OCI-LY7 (cell line): ENCODE measurements around the gene FAM193B.

ENCODE experiments used
- EZH2phosphoT487 ChIP-seq: fragments of 200-600 bp; sonication (generic); IDR thresholded peaks from 2 replicates; pipeline ENCODE4 v1.6.1; 2018; ENCODE audit warnings: low read depth, borderline replicate concordance, mild to moderate bottlenecking, mixed run types, antibody characterized with exemption, low read length, moderate library complexity, mixed read lengths
- TF ChIP-seq, protein P1 (sequence below): fragments of 200-600 bp; sonication (generic); conservative IDR thresholded peaks from 2 replicates; pipeline ENCODE4 v1.5.1; 2014; ENCODE audit warnings: mild to moderate bottlenecking, antibody characterized with exemption, low read length, moderate library complexity, mixed read lengths

GRCh38 chr5:177503351-177504085, 50.8 kb downstream of the FAM193B start:
- TF ChIP-seq, protein P1, sequence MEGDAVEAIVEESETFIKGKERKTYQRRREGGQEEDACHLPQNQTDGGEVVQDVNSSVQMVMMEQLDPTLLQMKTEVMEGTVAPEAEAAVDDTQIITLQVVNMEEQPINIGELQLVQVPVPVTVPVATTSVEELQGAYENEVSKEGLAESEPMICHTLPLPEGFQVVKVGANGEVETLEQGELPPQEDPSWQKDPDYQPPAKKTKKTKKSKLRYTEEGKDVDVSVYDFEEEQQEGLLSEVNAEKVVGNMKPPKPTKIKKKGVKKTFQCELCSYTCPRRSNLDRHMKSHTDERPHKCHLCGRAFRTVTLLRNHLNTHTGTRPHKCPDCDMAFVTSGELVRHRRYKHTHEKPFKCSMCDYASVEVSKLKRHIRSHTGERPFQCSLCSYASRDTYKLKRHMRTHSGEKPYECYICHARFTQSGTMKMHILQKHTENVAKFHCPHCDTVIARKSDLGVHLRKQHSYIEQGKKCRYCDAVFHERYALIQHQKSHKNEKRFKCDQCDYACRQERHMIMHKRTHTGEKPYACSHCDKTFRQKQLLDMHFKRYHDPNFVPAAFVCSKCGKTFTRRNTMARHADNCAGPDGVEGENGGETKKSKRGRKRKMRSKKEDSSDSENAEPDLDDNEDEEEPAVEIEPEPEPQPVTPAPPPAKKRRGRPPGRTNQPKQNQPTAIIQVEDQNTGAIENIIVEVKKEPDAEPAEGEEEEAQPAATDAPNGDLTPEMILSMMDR, result no peak
- no peak for TF ChIP-seq EZH2phosphoT487
